GDM1 (cell line): ENCODE results near the gene CHD3.
"Not testable (repeated sequence)": the region's sequence is repeated elsewhere in the genome, so short reads cannot be mapped to it uniquely, and the experiment has no call there.

Experiments
- DNase-seq: peaks from one replicate; lab custom pipeline; 2025; lab: John Stamatoyannopoulos, UW

Gene CHD3

DNA sequence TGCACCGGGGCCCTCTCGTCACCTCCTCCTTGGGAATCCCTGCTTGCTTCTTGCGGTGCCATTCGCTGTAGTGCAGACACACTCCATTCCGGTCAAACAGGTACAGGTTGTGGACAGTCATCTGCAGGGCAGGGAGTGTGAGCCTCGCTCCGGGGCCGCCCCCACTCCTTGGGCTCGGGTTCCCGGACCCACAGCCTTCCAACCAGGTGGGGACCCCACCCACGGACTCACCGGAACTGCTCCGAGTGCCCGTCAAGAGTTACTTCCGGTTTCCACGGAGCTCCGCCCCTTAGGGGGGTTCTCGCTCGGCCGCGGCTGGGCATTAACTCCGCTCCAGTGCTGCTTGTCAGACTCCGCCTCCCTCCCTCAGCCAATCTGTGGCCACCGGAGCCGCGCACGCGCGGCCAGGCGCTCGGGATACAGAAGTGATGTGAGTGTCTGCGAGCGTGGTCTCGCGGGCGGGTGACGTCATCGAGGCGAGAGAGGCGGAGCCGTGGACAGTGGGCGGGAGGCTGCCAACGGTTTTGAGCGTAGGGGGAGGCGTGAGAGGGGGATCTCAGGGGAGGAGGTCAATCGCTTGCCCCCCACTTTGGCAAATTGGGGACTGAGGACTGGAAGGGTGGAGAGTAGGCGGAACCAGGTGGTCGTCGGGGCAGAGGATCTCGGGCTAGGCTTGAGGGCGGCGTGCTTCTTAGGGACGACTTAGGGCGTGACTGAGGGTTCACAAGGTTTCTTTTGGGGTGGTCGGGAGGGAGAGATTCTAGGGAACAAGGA is 43.3 kb downstream of the CHD3 start, which contains the start of the genes CNTROB and TRAPPC1:
Gene CNTROB, plus strand, starts transcription at position 498 of the 774 bp plus-strand sequence. CDS start 874 bp downstream, outside the sequence.
Gene TRAPPC1, minus strand, starts transcription at position 238 of the 774 bp plus-strand sequence. Its CDS starts 117 bp downstream, at position 121.
- peak; percentile 97 for DNase-seq

GRCh38 chr17:7932483-7932891 is 43.9 kb downstream of the CHD3 start:
- no peak for DNase-seq

DNA sequence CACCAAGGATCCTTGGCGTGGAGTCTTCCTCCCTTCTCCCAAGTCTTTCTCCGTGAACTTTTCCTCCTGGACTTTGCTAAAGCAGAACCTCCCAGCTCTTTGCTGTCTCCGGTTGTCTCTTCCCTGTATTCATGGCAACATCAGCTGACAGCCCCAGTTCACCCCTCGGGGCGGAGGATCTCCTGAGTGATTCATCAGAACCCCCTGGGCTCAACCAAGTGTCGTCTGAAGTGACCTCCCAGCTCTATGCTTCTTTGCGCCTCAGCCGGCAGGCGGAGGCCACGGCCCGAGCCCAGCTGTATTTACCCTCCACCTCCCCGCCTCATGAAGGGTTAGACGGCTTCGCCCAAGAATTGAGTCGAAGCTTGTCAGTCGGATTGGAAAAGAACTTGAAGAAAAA is 44.4 kb downstream of the CHD3 start:
- peak; percentile 12 for DNase-seq

DNA sequence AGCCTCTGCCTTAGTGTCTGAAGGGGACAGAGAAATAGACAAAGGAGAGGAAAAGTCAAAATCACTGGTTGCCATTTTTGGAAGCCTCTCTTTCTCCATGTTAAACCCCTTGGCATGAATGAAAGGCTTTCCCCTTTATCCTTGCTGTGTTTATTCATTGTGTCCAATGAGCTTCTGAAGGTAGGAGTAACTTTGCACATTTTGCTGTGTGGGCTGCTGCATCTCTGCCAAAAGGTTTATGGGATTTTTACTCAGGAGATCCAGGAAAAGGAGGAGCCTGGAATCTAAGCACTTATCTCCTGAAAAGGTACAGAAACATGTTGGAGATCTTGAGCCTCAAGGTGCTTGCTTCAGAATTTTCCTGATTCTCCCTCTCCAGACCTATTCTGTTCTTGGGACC is 47.3 kb downstream of the CHD3 start:
- DNase-seq = no peak

DNA sequence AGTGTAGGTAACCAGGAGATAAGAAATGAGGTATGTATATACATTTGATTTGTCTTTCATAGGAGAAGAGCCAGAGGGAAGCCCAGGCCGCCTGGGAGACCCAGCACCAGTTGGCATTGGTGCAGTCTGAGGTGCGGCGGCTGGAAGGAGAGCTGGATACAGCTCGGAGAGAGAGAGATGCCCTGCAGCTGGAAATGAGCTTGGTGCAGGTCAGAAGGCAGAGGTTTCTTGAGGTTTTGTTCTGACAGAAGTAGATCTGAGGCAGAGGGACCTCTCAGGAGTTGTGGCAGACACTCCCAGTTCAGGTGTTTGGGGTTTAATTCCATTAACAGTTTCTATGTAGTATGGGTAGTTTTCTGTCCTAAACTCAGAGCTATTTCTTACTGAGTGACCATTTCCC is 51.4 kb downstream of the CHD3 start:
- DNase-seq = no peak

DNA sequence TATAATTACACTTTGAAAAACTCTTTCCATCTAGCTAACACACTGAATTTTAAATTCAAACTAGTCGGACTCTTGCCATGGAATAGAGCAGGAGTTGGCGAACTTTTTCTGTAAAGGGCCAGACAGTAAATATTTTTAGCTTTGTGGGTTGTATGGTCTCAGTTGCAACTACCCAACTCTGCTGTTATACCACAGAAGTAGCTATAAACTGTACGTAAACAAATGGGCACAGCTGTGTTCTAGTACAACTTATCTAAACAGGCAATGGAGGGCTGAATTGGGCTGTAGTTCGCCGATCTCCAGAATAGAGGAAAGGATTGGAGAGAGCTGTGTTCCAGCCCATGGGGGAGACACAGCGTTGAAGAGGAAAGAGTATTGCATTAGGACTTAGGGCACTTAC is 52.2 kb downstream of the CHD3 start:
- no peak for DNase-seq

- DNase-seq = no peak
Measured at GRCh38 chr17:7943291-7943690, 54.7 kb downstream of the CHD3 start.

GRCh38 chr17:7944326-7944725 is 55.7 kb downstream of the CHD3 start:
- no peak for DNase-seq

GRCh38 chr17:7945651-7946050 is 57.1 kb downstream of the CHD3 start:
- no peak for DNase-seq

DNA sequence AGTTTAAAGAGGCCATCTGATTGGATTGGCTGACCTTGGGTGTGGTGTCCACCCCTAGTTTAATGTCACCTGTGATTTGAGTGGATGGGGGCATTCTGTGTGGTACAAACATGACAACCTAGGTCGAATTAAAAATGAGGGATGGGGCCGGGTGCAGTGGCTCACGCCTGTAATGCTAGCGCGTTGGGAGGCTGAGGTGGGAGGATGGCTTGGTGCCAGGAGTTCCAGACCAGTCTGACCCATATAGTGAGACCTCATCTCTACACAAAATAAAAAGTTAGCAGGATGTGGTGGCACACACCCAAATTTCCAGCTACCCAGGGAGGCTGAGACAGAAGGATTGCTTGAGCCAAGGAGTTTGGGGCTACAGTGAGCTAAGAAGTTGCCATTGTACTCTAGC is 57.9 kb downstream of the CHD3 start:
- no peak for DNase-seq

- no peak for DNase-seq
Measured at GRCh38 chr17:7947651-7948050, 59.1 kb downstream of the CHD3 start.

DNA sequence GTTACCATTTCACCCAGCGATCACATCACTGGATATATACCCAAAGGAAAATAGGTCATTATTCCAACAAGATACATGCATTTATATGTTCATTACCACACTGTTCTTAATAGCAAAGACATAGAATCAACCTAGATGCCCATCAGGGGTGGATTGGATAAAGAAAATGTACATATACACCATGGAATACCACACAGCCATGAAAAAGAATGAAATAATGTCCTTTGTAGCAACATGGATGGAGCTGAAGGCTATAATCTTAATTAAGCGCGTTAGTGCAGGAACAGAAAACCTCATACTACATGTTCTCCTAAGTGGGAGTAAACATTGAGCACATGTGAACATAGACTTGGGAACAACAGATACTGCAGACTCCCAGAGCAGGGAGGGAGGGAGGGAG is 62.0 kb downstream of the CHD3 start:
- no peak for DNase-seq

DNA sequence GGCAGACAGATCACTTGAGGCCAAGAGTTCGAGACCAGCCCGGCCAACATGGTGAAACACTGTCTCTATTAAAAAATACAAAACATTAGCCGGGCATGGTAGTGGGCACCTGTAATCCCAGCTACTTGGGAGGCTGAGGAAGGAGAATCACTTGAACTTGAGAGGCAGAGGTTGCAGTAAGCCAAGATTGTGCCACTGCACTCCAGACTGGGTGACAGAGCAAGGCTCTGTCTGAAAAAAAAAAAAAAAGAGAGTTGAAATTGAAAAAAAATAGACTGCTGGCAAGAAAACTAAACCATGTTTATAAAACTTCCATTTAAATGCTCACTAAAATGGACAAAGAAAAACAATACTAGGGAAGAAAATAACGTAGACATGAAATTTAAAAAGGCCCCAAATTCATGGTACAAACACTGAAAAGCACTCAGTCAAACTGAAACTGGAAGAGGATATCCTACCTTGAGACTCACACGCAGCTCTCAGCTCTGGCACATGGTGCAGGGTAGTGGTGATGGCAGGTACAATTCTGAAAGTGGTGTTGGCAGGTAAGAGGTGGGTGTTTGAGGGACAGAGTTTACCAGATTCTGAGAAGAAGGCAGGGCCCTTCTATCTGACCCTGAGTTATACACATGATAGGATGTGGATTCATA is 62.7 kb downstream of the CHD3 start:
- DNase-seq = no peak

DNA sequence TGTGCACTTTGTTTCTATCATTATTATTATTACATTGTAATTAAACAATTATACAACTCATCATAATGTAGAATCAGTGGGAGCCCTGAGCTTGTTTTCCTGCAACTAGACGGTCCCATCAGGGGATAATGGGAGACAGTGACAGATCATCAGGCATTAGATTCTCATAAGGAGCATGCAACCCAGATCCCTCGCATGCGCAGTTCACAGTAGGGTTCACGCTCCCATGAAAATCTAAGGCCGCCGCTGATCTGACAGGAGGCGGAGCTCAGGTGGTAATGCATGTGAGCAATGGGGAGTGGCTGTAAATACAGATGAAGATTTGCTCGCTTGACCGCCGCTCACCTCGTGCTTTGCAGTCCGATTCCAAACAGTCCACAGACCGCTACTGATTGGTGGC is 64.7 kb downstream of the CHD3 start:
- not testable (repeated sequence) for DNase-seq

DNA sequence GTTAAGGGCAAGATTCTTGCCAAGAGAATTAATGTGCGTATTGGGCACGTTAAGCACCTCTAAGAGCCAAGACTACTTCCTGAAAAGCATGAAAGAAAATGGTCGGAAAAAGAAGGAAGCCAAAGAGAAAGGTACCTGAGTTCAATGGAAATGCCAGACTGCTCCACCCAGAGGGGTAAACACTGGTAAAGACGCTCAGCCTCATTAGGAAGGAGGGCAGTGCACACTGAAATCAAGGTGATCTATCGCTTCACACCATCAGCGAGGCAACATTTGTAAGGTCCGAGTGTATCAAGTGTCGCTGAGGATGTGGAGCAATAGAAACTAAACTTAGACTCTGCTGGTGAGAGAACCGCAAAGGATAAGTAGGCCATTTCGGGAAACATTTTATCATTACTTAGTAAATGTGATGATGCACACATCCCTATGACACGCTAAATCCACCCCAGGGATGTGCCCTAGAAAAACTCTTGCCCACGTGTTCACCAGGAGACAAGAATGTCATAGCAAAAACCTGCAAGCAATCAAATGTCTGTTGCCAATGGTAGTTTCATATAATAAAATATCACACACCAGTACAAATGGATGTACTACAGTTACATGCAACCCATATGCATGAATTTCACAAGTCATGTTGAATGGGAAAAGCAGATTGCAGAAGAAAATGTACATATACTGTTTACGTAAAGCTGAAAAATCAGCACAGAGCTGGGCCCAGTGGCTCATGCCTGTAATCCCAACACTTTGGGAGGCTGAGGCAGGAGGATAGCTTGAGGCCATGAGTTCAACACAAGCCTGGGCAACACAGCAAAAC is 67.0 kb downstream of the CHD3 start:
- no peak for DNase-seq

GRCh38 chr17:7956228-7956965 is 67.8 kb downstream of the CHD3 start:
- no peak for DNase-seq

DNA sequence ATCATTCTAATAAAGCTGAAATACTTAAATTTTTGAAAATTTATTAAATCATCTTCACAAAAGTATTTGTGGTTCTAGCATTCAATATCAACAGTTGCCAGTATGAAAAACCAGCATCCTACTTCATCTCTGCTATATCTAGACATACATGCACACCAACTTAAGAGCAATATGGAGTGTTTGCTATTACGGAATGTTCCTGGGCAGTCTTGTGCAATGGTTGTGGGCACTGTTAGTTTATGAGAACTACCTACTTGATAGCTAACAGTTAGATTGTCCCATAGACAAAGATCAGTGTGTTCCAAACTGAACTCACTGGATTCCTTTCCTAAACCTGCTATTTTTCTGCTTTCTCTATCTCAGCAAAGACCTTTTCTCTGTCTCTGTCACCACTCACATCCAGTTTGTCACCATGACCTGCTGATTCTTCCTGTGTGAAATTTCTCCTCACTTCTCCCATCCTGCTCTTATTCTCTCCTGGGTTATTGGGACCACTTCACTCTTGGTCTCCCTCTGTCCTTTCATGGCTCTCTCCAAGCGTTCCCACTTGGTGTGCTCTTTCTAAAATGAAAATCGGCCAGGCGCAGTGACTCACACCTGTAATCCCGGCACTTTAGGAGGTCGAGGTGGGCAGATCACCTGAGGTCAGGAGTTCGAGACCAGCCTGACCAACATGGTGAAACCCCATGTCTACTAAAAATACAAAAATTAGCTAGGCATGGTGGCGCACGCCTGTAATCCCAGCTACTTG is 71.1 kb downstream of the CHD3 start:
- no peak for DNase-seq

GRCh38 chr17:7961421-7961820 is 72.8 kb downstream of the CHD3 start:
- DNase-seq = no peak
